WTC11 (cell line): ENCODE data around the gene CD22. TPM values are rescaled to one million over a fixed set of nuclear protein-coding genes. Genes with fewer than 3 reads are reported as not detected.

ENCODE experiments used
- ATAC-seq: fragments of 200-7000 bp; cut with Tn5 transposase; 2 replicates; pipeline ENCODE4 v1.10.0; 2021; ENCODE audit warnings: mild to moderate bottlenecking, moderate library complexity
- CTCF ChIA-PET: fragments of 300-600 bp; sonication (Branson Sonifier 250); formaldehyde crosslinking; loops from one replicate; lab custom pipeline; 2021; ENCODE audit warnings: antibody characterized with exemption; lab: Charles Lee
- POLR2A ChIA-PET: fragments of 350-600 bp; sonication (Branson Sonifier 250); formaldehyde crosslinking; loops from one replicate; lab custom pipeline; 2021; ENCODE audit warnings: antibody characterized with exemption; lab: Charles Lee
- DNase-seq: peaks from one replicate; pipeline ENCODE4 v3.0.0; 2021; ENCODE audit warnings: low spot score
- H3K27ac Mint-ChIP-seq: 2 replicates; pipeline ENCODE4 v1.8.0; 2021; ENCODE audit warnings: mixed read lengths
- H3K27me3 Mint-ChIP-seq: 2 replicates; pipeline ENCODE4 v1.8.0; 2021; ENCODE audit warnings: low read depth, mild to moderate bottlenecking, moderate library complexity, mixed read lengths
- H3K36me3 Mint-ChIP-seq: 2 replicates; pipeline ENCODE4 v1.8.0; 2021; ENCODE audit warnings: mixed read lengths
- H3K4me1 Mint-ChIP-seq: 2 replicates; pipeline ENCODE4 v1.8.0; 2022; ENCODE audit warnings: mixed read lengths
- H3K4me3 Mint-ChIP-seq: 2 replicates; pipeline ENCODE4 v1.8.0; 2021; ENCODE audit warnings: mild to moderate bottlenecking, moderate library complexity, mixed read lengths
- H3K9me3 Mint-ChIP-seq: 2 replicates; pipeline ENCODE4 v1.8.0; 2021; ENCODE audit warnings: mixed read lengths
- ATF1 ChIP-seq: sonication (generic); formaldehyde crosslinking; IDR thresholded peaks from 2 replicates; pipeline ENCODE4 v1.8.1; 2023; ENCODE audit warnings: mild to moderate bottlenecking, moderate library complexity, missing genetic modification reagents
- CBFB ChIP-seq: sonication (generic); formaldehyde crosslinking; IDR thresholded peaks from 2 replicates; pipeline ENCODE4 v1.8.1; 2022; ENCODE audit warnings: mild to moderate bottlenecking, low read depth, missing genetic modification reagents
- CTCF ChIP-seq: fragments of 200-600 bp; IDR thresholded peaks from 2 replicates; pipeline ENCODE4 v1.8.0; 2022; ENCODE audit warnings: antibody characterized with exemption
- E2F4 ChIP-seq: sonication (generic); formaldehyde crosslinking; IDR thresholded peaks from 2 replicates; pipeline ENCODE4 v1.8.1; 2022; ENCODE audit warnings: low read depth, mild to moderate bottlenecking, moderate library complexity, missing genetic modification reagents, borderline replicate concordance
- ELF4 ChIP-seq: sonication (generic); formaldehyde crosslinking; IDR thresholded peaks from 2 replicates; pipeline ENCODE4 v1.8.1; 2022; ENCODE audit warnings: low read depth, mild to moderate bottlenecking, moderate library complexity, missing genetic modification reagents
- ESRRA ChIP-seq: sonication (generic); formaldehyde crosslinking; IDR thresholded peaks from 2 replicates; pipeline ENCODE4 v1.8.1; 2022; ENCODE audit warnings: mild to moderate bottlenecking, missing genetic modification reagents, borderline replicate concordance
- ETV6 ChIP-seq: sonication (generic); formaldehyde crosslinking; IDR thresholded peaks from 2 replicates; pipeline ENCODE4 v1.8.1; 2022; ENCODE audit warnings: mild to moderate bottlenecking, missing genetic modification reagents
- GABPB1 ChIP-seq: sonication (generic); formaldehyde crosslinking; IDR thresholded peaks from 2 replicates; pipeline ENCODE4 v1.8.1; 2023; ENCODE audit warnings: mild to moderate bottlenecking, missing genetic modification reagents
- HMGXB4 ChIP-seq: sonication (generic); formaldehyde crosslinking; IDR thresholded peaks from 2 replicates; pipeline ENCODE4 v1.8.1; 2023; ENCODE audit warnings: mild to moderate bottlenecking, moderate library complexity, missing genetic modification reagents
- IRF2 ChIP-seq: sonication (generic); formaldehyde crosslinking; IDR thresholded peaks from 2 replicates; pipeline ENCODE4 v1.8.0; 2022; ENCODE audit warnings: low read depth, missing genetic modification reagents, borderline replicate concordance
- MYBL2 ChIP-seq: sonication (generic); formaldehyde crosslinking; IDR thresholded peaks from 2 replicates; pipeline ENCODE4 v1.8.1; 2023; ENCODE audit warnings: mild to moderate bottlenecking, moderate library complexity, missing genetic modification reagents
- NFE2L1 ChIP-seq: sonication (generic); formaldehyde crosslinking; IDR thresholded peaks from 2 replicates; pipeline ENCODE4 v1.8.1; 2023; ENCODE audit warnings: missing genetic modification reagents
- PREB ChIP-seq: sonication (generic); formaldehyde crosslinking; IDR thresholded peaks from 2 replicates; pipeline ENCODE4 v1.8.1; 2022; ENCODE audit warnings: mild to moderate bottlenecking, missing genetic modification reagents, moderate library complexity, borderline replicate concordance
- RORB ChIP-seq: fragments of 250-450 bp; sonication (Bioruptor Pico); IDR thresholded peaks from 2 replicates; pipeline ENCODE4 v1.9.0; 2021; ENCODE audit warnings: mild to moderate bottlenecking
- SMAD3 ChIP-seq: sonication (generic); formaldehyde crosslinking; IDR thresholded peaks from 2 replicates; pipeline ENCODE4 v1.8.0; 2022; ENCODE audit warnings: missing genetic modification reagents, mild to moderate bottlenecking, borderline replicate concordance
- SMAD4 ChIP-seq: sonication (generic); formaldehyde crosslinking; IDR thresholded peaks from 2 replicates; pipeline ENCODE4 v1.8.0; 2022; ENCODE audit warnings: mild to moderate bottlenecking, missing genetic modification reagents
- SOX15 ChIP-seq: fragments of 250-450 bp; sonication (Bioruptor Pico); IDR thresholded peaks from 2 replicates; pipeline ENCODE4 v1.9.0; 2021; ENCODE audit warnings: mild to moderate bottlenecking
- ZNF219 ChIP-seq: sonication (generic); formaldehyde crosslinking; IDR thresholded peaks from 2 replicates; pipeline ENCODE4 v1.8.0; 2023; ENCODE audit warnings: missing genetic modification reagents, mild to moderate bottlenecking, borderline replicate concordance
- ZNF263 ChIP-seq: sonication (generic); formaldehyde crosslinking; IDR thresholded peaks from 2 replicates; pipeline ENCODE4 v1.8.1; 2022; ENCODE audit warnings: low read depth, mild to moderate bottlenecking, moderate library complexity, missing genetic modification reagents
- ZNF317 ChIP-seq: sonication (generic); formaldehyde crosslinking; IDR thresholded peaks from 2 replicates; pipeline ENCODE4 v1.8.1; 2023; ENCODE audit warnings: low read depth, mild to moderate bottlenecking, moderate library complexity, missing genetic modification reagents, borderline replicate concordance
- ZNF425 ChIP-seq: fragments of 250-450 bp; sonication (Bioruptor Pico); conservative IDR thresholded peaks from 2 replicates; pipeline ENCODE4 v1.9.0; 2021; ENCODE audit warnings: mild to moderate bottlenecking
- total RNA-seq: library from RNA; stranded (reverse); gene quantifications from 3 replicates; pipeline ENCODE4 v1.2.3, GENCODE V29; 2021

Gene CD22
- total RNA-seq, 1 experiment from 2014 or later = 0.28 TPM

- TF ChIP-seq SMAD3 (CRISPR knock-in tag) (no peak), CBFB (CRISPR knock-in tag) (no peak)
Measured at GRCh38 chr19:35363711-35364425, 34.9 kb downstream of the CD22 start (continued).

- Mint-ChIP-seq H3K27me3 (peaks cover 7% of the 10 kb centered on the region; the same call in 1 of the 2 replicates), H3K4me1 (no peaks in the 10 kb centered on the region), H3K9me3 (peaks cover 15% of the 10 kb centered on the region), H3K27ac (no peak overlapping the region), H3K4me3 (no peak overlapping the region), H3K36me3 (no peaks in the 10 kb centered on the region)
- POLR2A ChIA-PET = no interaction called here
- CTCF ChIA-PET = interaction anchor here (0.7 kb wide), 1 partner anchor 13 kb away, joined by 3 read pairs; no protein-coding TSS in a partner anchor
- ATAC-seq (no peak), DNase-seq (no peak)
- no peak for TF ChIP-seq SMAD3 (CRISPR knock-in tag)
- TF ChIP-seq MYBL2 (CRISPR knock-in tag) = no peak
- TF ChIP-seq IRF2 (CRISPR knock-in tag) = no peak
- no peak for TF ChIP-seq GABPB1 (CRISPR knock-in tag)
- TF ChIP-seq ESRRA (CRISPR knock-in tag) = no peak
Measured at GRCh38 chr19:35365303-35365702, 36.3 kb downstream of the CD22 start.

- CTCF ChIA-PET = no interaction called here
- H3K27me3 Mint-ChIP-seq = peaks cover 7% of the 10 kb centered on the region; the same call in 1 of the 2 replicates
- H3K36me3 Mint-ChIP-seq = no peaks in the 10 kb centered on the region
- TF ChIP-seq SMAD4 (CRISPR knock-in tag) (no peak), HMGXB4 (CRISPR knock-in tag) (no peak), ZNF219 (CRISPR knock-in tag) (no peak), SMAD3 (CRISPR knock-in tag) (no peak), ELF4 (no peak), E2F4 (CRISPR knock-in tag) (no peak), ETV6 (no peak), PREB (no peak), ZNF317 (CRISPR knock-in tag) (no peak), SOX15 (CRISPR knock-in tag) (no peak), CTCF (no peak), ZNF263 (CRISPR knock-in tag) (no peak), NFE2L1 (no peak), ATF1 (CRISPR knock-in tag) (no peak), RORB (CRISPR knock-in tag) (no peak), ZNF425 (CRISPR knock-in tag) (no peak)
Measured at GRCh38 chr19:35368378-35368777, 39.4 kb downstream of the CD22 start.

More at GRCh38 chr19:35368378-35368777, 39.4 kb downstream of the CD22 start:
- POLR2A ChIA-PET = no interaction called here
- Mint-ChIP-seq H3K27ac (no peak overlapping the region), H3K4me1 (no peaks in the 10 kb centered on the region), H3K4me3 (no peak overlapping the region), H3K9me3 (peaks cover 15% of the 10 kb centered on the region)
- ATAC-seq (no peak), DNase-seq (no peak)
